ENCODE results near the gene FILIP1L. TPM values are rescaled to one million over a fixed set of nuclear protein-coding genes. Genes with fewer than 3 reads are reported as not detected.
A peak's percentile ranks its signal among the peaks of the same experiment; 100 is the strongest.

FILIP1L gene
- total RNA-seq, 3 donors from 2014 or later, result 8.9 to 37.0 (median 17.1) TPM

- Histone ChIP-seq H3K9me3 (no peaks in the 10 kb centered on the region), H3K4me1 (ENCODE audit: low read depth) (no peaks in the 10 kb centered on the region), H3K4me3 (no peak overlapping the region), H3K36me3 (ENCODE audit: low read depth) (no peaks in the 10 kb centered on the region)
- TF ChIP-seq, protein P1, sequence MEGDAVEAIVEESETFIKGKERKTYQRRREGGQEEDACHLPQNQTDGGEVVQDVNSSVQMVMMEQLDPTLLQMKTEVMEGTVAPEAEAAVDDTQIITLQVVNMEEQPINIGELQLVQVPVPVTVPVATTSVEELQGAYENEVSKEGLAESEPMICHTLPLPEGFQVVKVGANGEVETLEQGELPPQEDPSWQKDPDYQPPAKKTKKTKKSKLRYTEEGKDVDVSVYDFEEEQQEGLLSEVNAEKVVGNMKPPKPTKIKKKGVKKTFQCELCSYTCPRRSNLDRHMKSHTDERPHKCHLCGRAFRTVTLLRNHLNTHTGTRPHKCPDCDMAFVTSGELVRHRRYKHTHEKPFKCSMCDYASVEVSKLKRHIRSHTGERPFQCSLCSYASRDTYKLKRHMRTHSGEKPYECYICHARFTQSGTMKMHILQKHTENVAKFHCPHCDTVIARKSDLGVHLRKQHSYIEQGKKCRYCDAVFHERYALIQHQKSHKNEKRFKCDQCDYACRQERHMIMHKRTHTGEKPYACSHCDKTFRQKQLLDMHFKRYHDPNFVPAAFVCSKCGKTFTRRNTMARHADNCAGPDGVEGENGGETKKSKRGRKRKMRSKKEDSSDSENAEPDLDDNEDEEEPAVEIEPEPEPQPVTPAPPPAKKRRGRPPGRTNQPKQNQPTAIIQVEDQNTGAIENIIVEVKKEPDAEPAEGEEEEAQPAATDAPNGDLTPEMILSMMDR (IDR thresholded peaks at IDR 0.05), result no peak
- no peak for ATAC-seq
- no peak for DNase-seq
- intact Hi-C loops (cut with DNase I, micrococcal nuclease), result no loop called here
These were observed 212.2 kb downstream of the FILIP1L start for GRCh38 chr3:99902091-99902490.

GRCh38 chr3:99901200-99901926 lies 212.9 kb downstream of the FILIP1L start:
- intact Hi-C loops (cut with DNase I, micrococcal nuclease), result no loop called here
- Histone ChIP-seq H3K9me3 (no peaks in the 10 kb centered on the region), H3K36me3 (ENCODE audit: low read depth) (no peaks in the 10 kb centered on the region), H3K4me3 (no peak overlapping the region), H3K4me1 (ENCODE audit: low read depth) (no peaks in the 10 kb centered on the region)
- peak; percentile 13 for ATAC-seq
- TF ChIP-seq, protein P1 (IDR thresholded peaks at IDR 0.05), result no peak
- DNase-seq, result no peak

GRCh38 chr3:99900248-99900647 lies 214.1 kb downstream of the FILIP1L start:
- DNase-seq (no peak), ATAC-seq (no peak)
- intact Hi-C loops (cut with DNase I, micrococcal nuclease), result no loop called here
- Histone ChIP-seq H3K4me3 (no peak overlapping the region), H3K36me3 (ENCODE audit: low read depth) (no peaks in the 10 kb centered on the region), H3K4me1 (ENCODE audit: low read depth) (no peaks in the 10 kb centered on the region), H3K9me3 (no peaks in the 10 kb centered on the region)
- TF ChIP-seq, protein P1 (IDR thresholded peaks at IDR 0.05), result no peak

- intact Hi-C loops (cut with DNase I, micrococcal nuclease), result no loop called here
- ATAC-seq (no peak), DNase-seq (no peak)
- H3K4me3 ChIP-seq, result no peak overlapping the region
- H3K36me3 ChIP-seq (ENCODE audit: low read depth), result no peaks in the 10 kb centered on the region
- H3K9me3 ChIP-seq, result no peaks in the 10 kb centered on the region
- H3K4me1 ChIP-seq (ENCODE audit: low read depth), result no peaks in the 10 kb centered on the region
- TF ChIP-seq, protein P1 (IDR thresholded peaks at IDR 0.05), result no peak
These were observed 214.7 kb downstream of the FILIP1L start for GRCh38 chr3:99899603-99900002.

- intact Hi-C loops (cut with DNase I, micrococcal nuclease), result no loop called here
- TF ChIP-seq, protein P1 (IDR thresholded peaks at IDR 0.05), result no peak
- H3K9me3 ChIP-seq, result no peaks in the 10 kb centered on the region
- H3K4me1 ChIP-seq (ENCODE audit: low read depth), result no peaks in the 10 kb centered on the region
- no peak overlapping the region for H3K4me3 ChIP-seq
- ATAC-seq, result no peak
- no peak for DNase-seq
- no peaks in the 10 kb centered on the region for H3K36me3 ChIP-seq (ENCODE audit: low read depth)
These were observed 217.8 kb downstream of the FILIP1L start for GRCh38 chr3:99896482-99896881.
